HepG2 (cell line): Measurements from ENCODE around the gene DAB2. TPM values are rescaled to one million over a fixed set of nuclear protein-coding genes. Genes with fewer than 3 reads are reported as not detected.

Experiments
- KIAA2018 ChIP-seq: sonication (generic); formaldehyde crosslinking; IDR thresholded peaks from 2 replicates; pipeline ENCODE4 v1.5.0; 2020; ENCODE audit warnings: mild to moderate bottlenecking, missing genetic modification reagents, borderline replicate concordance
- NFRKB ChIP-seq: fragments of 450-650 bp; IDR thresholded peaks from 2 replicates; pipeline ENCODE4 v1.6.1; 2017
- PRMT3 ChIP-seq: sonication (generic); formaldehyde crosslinking; IDR thresholded peaks from 2 replicates; pipeline ENCODE4 v1.8.1; 2022; ENCODE audit warnings: low read depth, mild to moderate bottlenecking, moderate library complexity, missing genetic modification reagents, borderline replicate concordance
- ZBTB4 ChIP-seq: sonication (generic); formaldehyde crosslinking; IDR thresholded peaks from 2 replicates; pipeline ENCODE4 v1.4.0; 2020; ENCODE audit warnings: missing genetic modification reagents, mild to moderate bottlenecking, borderline replicate concordance
- polyA plus RNA-seq, 8 experiments: library from polyadenylated mRNA; depleted of rRNA in 3 of 8; stranded (reverse) in 7 of 8; unstranded in 1 of 8; fragments of >200 nt; fragmentation: Illumina TruSeq in 4 of 8; extraction: Trizol in 4 of 8; gene quantifications; 2 replicates each; pipeline versions ENCODE4 v1.2.1 to v1.2.3, GENCODE V29; 2011 to 2016; ENCODE audit warnings: low read depth in 4 of 8, missing spikeins in 1 of 8, mixed read lengths in 1 of 8; ENCODE audit not compliant: insufficient read depth in 1 of 8
- total RNA-seq, 5 experiments: library from RNA; depleted of rRNA; stranded (reverse); fragments of >200 nt; fragmentation: Illumina TruSeq; extraction: Trizol; gene quantifications; 2 replicates each; pipeline ENCODE4 v1.2.3, GENCODE V29; 2016; ENCODE audit warnings: low read depth in 1 of 5

The DAB2 gene
- total and polyA plus RNA-seq, 2 of the 13 experiments (the other 11 are each of a cell fraction or from before 2014, with no cell fraction given), result 6.4 to 6.5 TPM

GRCh38 chr5:39328731-39329130 is 96.0 kb downstream of the DAB2 start (continued):
- no peak for TF ChIP-seq ZBTB4 (CRISPR knock-in tag)
- TF ChIP-seq KIAA2018 (CRISPR knock-in tag), result no peak
- no peak for TF ChIP-seq NFRKB
- no peak for TF ChIP-seq PRMT3 (CRISPR knock-in tag)
